HG03520 (cell line): ENCODE measurements around the gene RGS17.
"Not testable (repeated sequence)": the region's sequence is repeated elsewhere in the genome, so short reads cannot be mapped to it uniquely, and the experiment has no call there.

ENCODE experiments used
- ATAC-seq: cut with Tn5 transposase; IDR thresholded peaks from one replicate; pipeline ENCODE4 v1.9.1; 2021; ENCODE audit warnings: mild to moderate bottlenecking, moderate library complexity; ENCODE audit not compliant: unreplicated experiment

Gene RGS17

DNA sequence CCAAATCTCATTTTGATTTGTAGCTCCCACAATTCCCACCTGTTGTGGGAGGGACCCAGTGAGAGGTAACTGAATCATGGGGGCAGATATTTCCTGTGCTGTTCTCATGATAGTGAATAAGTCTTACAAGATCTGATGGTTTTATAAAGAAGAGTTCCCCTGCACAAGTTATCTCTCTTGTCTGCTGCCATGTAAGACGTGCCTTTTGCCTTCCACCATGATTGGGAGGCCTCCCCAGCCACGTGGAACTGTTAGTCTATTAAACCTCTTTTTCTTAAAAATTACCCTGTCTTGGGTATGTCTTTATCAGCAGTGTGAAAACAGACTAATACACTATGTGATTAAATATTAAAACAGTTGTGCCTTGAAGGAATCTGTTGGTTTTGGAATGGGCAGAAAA lies 131.5 kb downstream of the RGS17 start:
- ATAC-seq: not testable (repeated sequence)

DNA sequence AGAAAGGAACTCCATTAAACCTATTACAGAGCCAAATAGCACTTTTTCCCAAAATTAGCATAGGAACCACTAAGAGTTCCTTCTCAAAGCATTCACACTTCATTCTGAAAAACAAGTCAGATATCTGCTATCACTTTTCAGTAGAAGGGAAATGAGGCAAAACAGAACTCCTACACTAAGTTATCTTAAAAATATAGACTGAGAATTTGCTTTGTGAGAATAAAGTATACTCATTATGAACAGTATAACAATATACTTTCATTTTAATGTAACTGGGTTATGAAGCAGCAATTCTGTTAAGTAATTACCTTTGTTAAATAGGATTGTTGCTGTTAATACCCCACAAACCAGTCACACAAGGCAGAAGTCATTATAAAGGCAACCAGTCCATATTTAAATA lies 137.2 kb downstream of the RGS17 start:
- ATAC-seq: no peak

DNA sequence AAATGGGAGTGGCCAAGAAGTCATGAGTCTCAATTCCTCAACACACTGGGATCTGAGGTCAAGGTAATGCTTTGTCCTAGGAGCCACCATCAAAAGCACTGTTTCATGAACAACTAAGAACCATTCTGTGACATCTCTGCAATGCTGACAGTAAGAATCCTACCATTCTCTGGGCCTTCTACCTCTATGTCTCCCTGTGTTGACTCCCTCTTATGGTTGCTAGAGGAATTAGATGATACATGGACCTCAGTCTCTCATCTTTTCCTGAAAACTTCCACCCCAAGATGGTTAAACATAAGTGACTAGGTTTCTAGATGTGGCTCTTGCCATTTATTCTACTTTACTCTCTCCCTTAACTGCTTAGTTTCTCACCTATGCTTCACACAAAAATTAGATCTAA lies 137.7 kb downstream of the RGS17 start:
- no peak for ATAC-seq

DNA sequence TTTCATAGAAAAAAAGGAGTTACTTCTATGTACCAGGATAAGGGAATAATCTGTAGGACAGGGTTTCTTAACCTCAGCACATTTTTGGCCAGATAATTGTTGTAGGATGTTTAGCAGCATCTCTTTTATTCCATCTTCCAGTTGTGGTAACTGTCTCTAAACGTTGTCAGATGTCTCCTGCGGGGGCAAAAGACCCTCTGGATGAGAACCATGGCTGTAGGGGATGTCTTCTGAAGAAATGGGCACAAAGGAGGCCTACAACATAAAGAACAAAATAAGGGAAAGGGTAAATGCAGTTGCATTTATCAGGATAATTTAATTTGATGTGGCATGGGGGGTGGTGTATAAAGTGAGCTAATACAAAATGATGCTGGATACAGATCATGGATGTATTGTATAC lies 144.1 kb downstream of the RGS17 start:
- no peak for ATAC-seq

DNA sequence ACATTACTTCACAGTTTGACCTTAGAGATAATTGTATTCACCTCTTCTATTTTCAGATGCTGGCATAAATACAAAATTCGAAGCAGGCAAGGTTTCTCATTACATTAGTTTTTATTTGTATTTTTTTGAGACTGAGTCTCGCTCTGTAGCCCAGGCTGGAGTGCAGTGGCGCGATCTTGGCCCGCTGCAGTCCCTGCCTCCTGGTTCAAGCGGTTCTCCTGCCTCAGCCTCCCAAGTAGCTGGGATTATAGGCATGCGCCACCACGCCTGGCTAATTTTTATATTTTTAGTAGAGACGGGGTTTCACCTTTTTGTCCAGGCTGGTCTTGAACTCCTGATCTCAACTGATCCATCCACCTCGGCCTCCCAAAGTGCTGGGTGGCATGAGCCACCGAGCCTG lies 145.8 kb downstream of the RGS17 start:
- ATAC-seq: not testable (repeated sequence)

DNA sequence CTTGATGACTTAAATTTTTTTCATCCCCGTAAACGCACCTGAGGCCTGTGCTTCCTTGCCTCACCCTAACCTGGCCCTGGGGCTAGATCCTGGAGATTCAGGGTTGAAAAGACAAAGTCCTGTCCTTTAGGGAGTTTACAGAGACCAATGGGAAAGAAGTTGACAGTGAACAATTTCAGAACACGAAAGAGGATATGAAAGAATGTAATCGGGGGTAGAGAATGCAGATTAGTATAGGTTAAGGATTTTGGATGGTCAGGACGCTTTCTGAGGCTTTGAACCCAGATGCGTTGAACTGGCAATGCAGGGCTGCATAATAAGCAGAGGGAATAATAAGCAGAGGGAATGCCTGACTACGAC lies 146.6 kb downstream of the RGS17 start:
- ATAC-seq: peak; percentile 25

DNA sequence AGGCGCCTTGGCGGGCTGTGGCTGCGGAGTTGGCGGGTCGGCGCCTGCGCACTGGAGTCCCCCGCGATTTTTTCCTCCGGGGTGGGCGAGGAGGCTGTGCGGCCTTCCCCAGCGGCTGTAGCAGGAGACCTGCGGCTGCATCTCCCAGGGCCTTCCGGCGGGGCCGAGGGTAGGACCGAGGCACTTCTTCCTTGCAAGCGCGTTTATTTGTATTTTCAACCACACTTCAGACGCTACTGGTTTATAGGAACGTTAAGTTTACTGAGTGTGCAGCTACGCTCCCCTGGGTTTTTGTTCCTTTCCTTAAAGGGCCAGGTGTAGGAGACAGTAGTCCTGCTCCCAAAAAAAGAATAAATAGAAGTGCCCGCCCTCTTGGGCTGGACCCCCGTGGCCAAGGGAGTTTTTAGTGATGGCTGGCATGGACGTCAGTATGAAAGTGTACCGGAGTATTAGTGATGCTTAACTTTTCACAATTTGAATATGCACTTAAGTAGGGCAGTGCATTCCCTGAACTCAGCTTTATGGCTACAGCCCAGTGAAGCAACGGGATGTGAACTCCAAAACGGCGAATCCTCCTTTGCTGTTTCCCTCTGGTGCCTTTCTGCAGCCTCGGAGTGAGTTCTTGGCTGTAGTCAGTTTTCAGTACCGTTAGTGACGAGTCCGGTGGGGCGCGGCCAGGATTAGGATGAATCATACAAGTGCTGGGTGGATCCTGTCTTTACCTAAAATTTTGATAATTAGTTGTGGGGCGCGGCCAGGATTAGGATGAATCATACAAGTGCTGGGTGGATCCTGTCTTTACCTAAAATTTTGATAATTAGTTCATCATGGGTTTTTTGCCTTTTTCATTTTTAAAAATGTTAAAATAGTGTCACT lies 147.2 kb downstream of the RGS17 start:
- peak; percentile 23 for ATAC-seq

DNA sequence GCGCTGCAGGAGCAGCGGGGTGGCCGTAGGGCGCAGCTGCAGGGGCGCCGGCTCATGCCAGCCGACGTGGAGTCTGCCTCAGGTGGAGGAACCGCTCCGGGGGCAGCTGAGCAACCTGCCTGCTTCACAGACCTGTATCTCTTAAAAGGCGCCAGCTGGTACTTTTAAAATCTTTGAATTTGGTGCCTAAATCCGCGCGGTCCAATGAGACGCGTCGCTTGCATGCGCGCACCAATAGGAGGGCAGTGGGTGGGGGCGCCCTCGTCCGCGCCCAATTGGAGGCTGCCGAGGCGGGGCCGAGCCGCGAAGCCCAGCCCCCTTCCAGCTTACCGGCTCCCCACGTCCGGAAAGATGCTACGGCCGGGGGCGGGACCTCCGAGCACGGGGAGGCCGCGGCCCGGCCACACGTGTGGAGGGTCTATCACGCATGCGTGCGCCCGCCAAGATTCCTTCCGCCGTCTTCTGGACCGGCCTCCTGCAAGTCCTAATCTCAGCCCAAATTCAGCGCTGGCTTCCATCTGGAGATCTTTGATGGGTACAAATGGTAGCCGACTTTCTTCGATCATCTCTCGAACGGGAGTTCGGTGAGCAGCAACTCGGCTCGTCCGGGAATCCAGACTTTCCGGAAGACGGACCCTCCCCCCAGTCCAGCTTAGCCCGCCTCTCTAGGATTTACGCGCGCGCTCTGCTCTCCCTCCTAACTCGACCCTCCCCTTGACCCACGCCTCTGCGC lies 148.0 kb downstream of the RGS17 start, which contains the start of gene FBXO5:
Gene FBXO5, minus strand, starts transcription at position 138 of the 733 bp plus-strand sequence. Its CDS starts 82 bp downstream, at position 56.
- ATAC-seq: peak; percentile 80

DNA sequence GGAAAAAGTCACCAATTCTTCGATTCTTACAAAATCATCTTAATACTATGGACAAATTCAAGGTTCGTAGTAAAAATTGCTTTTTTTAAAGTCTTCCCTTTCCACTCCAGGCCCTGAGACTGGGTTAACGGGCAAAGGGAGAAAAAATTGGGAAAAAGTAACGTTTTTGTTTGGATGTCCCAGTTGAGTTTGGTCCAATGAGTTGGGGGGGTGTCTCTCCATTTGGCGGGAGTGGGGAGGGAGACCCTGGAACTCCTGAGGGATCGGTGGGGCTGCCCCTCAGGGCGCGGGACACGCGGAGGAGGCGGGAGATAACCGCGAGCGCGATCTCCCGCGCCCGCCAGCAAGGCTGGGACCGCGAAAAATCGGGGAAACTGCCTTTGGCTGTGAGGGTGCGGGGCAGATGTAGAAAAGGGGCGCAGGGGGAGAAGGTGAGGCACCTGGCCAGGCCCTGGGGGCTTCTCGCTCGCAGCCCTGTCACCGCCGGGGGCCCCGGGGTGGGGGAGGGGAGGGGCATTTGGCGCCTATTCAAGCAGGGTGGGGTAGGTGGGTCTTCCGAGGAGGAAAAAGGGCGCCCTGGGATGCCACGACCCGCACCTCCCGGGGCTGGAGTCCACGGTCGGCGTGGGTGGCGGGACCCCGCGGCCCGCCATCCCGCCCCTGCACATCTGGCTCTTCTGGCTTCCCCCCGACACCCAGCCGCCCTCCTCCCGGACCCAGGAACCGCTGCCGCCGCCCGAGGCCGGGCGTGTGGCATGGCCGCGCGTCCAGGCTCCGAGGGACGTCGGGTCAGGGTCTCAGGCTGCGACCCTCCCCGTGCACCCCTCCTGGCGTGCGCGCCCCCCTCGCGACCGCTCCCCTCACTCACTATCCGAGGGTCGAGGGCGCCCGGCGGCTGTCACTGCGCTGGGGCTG lies 148.8 kb downstream of the RGS17 start:
- ATAC-seq: no peak

DNA sequence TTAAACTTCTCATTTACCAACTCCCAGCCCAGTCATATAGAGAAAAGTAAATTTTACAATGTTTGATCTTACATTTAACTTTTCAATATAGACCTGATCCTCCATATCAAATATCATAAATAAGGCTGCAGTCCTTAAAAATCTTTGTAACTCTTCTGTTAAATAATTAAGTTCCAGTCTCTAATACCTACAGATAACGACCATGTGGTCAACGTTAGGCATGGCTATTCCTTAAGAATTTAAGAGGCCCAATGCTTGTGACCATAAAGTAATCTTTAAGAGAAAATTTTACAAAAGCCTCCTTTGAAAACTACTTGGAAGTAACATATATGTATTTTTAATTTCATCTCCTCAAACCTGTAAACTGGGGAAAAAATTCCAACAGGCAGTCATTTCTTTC lies 149.9 kb downstream of the RGS17 start:
- no peak for ATAC-seq

DNA sequence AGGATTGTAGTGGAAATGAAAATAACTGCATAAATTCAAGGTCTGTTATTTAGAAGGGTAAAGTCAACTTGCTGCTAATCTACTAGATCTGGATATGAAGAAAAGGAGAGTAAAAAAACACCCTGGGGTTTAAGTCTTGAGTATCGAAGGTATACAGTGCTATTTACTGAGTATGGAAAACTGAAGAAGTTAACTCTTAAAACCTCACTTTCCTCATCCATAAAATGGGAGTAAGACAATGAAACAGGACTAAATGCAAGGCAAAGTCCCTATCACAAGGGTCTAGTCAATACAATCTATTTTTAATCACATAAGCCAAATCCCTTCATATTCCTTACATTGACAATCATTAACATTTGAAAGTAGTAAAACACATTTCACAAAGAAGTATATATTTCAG lies 150.4 kb downstream of the RGS17 start:
- no peak for ATAC-seq

DNA sequence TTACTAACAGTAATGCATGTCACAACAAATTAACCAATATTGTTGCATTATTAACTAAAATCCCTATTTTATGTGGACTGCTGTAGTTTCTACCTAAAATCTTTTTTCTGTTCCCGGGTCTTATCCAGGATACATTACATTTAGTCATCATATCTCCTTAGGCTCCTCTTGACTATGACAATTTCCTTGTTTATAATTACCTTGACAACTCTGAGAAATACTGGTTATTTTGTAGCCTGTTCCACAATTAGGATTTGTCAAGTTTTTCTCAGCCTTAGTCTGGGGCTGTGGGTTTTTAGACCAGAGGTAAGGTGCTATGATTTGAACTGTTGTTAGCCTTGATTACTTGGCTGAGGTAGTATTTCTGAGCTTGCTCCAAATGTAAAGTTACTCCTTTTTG lies 152.0 kb downstream of the RGS17 start:
- no peak for ATAC-seq

DNA sequence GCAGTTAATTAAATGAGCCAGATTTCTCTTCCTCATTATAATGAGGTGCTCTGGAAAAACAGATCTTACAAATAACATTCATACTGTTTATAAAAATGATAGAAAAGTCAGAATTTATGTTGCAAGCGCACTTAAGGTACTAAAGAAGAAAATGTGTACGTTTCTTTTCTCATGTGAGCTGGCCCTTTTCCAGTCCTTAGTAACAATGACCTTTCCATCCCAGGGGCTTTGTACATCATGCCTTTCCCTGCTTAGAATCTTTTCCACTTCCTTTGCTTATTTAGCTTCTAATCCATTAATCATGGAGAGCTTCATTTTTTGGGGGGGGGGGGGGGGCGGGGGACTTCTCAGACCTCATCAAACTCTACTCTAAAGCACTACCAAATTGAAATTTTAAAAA lies 153.0 kb downstream of the RGS17 start:
- ATAC-seq: no peak

DNA sequence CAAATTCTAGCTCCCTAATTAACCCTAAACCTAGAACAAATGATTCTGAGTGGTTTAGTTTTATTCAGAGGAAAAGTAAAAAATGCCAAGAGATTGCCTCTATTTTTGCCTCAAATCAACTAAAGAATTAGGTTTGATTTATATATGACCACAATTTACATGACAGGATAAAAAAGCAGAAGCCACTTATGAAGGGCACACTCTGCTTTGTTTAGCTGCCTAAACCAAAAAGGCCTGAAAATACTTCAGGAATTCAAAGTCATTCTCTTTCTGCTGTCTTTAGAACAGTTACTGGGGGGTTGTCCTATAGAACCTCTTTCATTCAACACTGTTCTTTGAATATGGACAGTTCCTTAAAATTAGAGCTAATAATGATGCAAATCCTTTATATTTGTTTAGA lies 153.5 kb downstream of the RGS17 start:
- no peak for ATAC-seq

DNA sequence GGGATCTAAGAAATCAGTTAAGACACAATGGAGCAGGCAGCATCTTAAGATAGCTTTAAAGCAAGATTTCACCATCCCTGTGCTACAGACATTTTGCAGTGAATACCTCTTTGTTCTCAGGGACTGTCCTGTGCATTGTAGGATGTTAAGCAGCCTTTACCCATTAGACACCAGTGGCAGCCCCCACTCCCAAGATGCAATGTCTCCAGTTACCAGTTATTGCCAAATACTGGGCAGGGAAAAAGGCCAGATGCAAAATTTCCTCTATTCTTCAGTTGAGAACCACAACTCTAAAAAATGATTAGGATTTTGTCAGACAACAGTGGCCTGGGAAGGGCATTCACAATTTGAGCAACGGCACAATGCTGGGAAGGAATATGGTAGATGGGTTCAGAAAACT lies 154.3 kb downstream of the RGS17 start:
- no peak for ATAC-seq

DNA sequence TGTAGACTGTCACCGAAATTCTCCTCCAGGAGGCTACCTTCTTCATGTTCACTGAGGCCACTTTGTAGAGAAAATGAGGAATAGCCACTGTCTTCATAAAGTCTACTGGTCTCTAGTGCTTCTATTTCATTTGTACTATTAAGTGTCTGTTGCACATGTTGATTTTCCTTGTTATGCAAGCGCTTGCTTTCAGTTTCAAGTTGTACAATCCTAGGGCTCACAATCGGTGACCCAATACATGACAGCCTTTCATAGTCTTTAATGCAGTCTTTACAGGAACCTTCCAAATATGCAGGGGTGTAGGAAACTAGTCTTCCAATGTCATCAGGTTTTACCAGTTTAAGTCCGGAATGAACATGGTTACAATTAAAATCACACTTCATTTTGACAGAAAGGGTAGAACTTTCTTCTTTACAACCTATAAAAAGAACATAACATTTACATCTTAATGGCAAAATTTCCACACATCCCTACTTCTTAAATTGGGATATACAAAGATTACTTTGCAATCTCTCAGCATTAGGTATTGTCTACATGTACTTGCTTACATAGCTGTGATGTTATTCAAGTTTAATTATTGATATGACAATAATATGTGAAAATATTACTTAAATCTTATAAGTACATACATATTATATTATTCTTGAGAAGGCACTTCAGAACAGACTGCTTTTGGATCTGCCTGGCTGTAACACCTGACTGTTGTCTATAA lies 155.7 kb downstream of the RGS17 start:
- no peak for ATAC-seq

DNA sequence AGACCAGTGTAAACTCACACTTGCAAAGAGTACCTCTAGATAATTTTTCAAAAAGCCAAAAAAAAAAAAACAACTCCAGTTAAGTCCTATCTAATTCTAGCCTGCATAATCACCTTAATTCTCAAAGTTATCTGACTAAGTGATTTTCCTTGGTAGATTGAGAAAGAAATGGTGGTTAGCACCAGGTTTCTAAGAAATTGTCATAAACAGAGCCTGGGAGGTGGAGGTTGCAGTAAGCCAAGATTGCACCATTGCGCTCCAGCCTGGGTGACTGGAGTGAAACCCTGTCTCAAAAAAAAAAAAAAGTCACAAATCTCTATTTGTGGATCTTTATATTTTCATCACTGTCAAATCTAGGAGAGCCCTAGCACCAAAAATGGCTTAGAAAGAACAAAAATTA lies 157.2 kb downstream of the RGS17 start:
- ATAC-seq: no peak

DNA sequence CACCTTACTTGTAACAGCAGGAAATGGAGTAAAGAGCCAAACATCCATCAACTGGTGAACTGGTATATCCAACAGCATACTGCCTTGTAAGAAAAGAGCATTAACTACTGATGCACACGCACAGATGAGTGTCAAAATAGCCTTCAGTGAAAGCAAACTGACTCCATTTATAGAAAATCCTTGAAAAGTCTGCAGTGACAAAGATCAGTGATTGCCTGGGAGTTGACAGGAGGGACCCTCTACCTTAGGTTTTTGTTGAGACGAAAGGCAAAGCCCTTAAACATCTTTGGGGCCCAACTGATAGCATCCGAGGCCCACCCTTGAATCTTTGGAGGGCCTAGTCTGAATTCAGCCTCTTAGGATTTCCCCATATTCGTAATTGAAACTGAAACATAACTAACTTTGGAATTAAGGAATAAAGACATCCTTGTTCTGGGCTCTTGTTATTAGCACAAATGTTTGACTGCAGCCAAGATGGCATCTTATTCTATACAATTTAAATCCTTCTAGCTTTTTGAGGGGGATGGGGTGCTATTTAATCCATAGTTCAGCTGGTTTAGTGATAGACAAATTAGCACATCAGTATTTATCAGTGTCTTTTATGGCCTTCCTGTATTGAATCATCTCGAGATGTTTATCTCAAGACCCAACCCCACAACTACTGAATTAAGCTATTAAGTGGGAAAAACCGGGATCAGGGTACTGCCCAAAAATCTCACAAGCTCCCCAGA lies 161.2 kb downstream of the RGS17 start:
- ATAC-seq: no peak

DNA sequence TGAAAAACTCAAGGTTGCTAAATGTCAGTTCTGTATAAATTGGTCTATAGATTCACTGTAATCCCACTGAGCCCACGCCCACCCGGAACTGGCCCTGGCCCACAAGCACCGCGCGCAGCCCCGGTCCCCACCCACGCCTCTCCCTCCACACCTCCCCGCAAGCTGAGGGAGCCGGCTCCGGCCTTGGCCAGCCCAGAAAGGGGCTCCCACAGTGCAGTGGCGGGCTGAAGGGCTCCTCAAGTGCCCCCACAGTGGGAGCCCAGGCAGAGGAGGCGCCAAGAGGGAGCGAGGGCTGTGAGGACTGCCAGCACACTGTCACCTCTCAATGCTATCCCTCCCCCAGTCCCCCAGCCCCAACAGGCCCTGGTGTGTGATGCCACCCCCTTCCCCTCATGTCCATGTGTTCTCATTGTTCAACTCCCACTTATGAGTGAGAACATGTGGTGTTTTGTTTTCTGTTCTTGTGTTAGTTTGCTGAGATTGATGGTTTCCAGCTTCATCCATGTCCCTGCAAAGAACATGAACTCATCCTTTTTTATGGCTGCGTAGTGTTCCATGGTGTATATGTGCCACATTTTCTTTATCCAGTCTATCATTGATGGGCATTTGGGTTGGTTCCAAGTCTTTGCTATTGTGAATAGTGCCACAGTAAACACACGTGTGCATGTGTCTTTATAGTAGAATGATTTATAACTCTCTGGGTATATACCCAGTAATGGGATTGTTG lies 164.8 kb downstream of the RGS17 start:
- ATAC-seq: not testable (repeated sequence)
